KG1 (cell line): Measurements from ENCODE around the gene SLC25A33.
"Not testable (repeated sequence)": the region's sequence is repeated elsewhere in the genome, so short reads cannot be mapped to it uniquely, and the experiment has no call there.

ENCODE experiments used
- DNase-seq: peaks from one replicate; lab custom pipeline; 2025; lab: John Stamatoyannopoulos, UW

The SLC25A33 gene

DNA sequence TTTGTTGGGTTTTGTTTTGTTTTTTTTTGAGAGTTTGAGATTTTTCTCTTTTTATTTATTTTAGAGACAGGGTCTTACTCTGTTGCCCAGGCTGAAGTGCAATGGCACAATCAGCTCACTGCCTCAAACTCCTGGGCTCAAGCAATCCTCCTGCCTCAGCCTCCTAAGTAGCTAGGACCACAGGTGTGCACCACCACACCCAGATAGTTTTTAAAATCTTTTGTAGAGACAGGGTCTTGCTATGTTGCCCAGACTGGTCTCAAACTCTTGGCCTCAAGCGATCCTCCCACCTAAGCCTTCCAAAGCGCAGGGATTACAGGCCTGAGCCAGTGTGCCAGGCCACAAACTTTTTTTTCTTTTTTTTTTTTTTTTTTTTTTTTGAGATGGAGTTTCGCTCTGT lies 85.8 kb downstream of the SLC25A33 start:
- DNase-seq = not testable (repeated sequence)

DNA sequence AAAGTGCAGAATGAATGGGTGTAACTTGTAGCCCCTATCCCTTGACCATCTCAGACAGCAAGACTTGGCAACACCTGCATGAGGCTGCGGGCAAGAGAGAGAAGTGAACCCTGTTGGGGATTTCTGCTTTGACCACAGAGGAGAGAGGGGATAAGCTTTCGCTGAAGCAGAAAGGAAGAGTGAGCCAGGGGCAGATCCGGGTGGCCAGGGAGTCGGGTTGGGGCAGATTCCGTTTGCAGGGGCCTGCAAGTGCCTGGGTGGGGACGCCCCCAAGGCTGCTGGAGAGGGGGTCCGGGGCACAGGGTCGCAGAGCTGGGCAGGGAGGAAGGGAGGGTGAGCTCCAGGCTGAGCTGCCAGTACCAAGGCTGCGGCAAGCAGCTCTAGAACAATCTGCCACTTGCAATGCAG lies 86.9 kb downstream of the SLC25A33 start:
- DNase-seq = peak; percentile 26

DNA sequence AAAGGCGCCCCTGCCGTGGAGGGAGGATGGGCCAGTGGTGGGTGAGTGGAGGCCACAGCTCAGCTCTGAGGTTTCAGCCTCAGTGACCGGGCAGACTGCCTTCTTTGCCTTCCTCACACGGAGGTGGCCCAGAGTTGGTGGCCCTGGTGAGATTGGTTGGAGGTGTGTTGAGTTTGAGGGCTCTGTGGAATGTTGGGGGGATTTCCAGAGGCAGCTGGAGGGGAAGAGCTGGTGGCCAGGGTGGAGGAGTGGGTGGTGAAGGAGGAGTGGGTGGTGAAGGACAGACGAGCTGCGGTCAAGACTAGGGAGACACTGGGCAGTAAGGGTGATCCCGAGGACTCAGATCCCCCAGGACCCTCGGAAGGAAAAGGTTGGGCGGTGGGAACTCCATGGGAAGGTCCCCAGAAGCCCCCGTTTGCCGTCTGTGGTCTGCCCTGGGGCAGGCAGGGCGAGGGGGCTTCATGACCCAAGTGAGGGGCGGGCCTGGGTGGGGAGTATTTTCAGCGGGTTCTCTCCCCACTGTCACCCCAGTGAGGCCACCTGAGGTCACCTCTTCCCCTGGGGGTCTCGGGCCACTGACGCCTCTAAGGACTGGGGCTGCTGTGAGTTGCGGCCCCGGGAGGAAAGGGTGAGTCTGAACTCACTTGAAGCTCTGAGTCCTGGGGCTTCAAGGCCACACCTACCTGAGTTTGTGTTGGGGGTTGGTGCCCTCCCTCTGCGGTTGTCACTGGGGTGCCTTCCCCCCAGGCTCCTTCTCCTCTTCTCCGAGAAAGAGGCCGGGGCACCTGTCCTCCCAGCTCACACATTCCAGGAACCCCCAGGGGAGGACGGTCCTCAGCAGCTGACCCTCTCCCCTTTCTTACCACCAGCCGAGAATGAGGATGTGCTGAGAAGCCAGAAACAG lies 89.5 kb downstream of the SLC25A33 start:
- no peak for DNase-seq

GRCh38 chr1:9629445-9630201 lies 90.4 kb downstream of the SLC25A33 start:
- peak; percentile 74 for DNase-seq

DNA sequence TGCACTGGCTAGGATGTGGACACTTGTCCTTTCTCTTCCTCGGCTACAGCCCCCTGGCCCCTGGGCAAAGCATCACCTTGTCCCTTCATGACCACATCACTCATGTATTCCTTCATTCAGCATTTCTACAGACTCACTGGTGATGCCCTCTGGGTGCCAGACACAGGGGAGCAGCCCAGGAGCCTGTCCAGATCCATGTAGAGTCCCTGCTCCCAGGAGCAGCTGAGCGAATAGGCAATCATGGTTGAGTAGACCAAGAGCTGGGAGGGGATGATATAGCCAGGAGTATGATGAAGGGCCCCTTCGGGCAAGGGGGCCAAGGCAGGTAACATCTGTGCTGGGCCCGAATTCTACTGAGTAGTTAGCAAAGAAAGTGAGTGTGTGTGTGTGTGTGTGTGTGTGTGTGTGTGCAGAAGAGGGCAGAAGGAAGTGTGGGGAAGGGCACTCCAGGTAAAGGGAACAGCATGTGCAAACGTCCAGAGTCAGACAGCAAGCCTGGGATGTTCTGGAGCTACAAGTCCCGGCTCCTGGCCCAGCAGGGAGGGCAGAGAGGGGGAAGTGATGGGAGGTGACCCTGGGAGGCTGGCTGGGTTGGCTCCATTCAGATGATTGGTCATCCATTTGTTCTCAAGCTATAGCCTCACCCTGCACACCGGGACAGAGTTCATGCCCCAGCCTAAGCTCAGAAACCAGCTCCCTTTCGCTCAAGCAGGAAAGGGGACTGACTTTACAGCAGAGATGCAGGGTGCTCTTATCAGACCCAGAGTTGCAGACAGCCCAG lies 91.3 kb downstream of the SLC25A33 start:
- DNase-seq = no peak

GRCh38 chr1:9631613-9632012 lies 92.3 kb downstream of the SLC25A33 start:
- no peak for DNase-seq

DNA sequence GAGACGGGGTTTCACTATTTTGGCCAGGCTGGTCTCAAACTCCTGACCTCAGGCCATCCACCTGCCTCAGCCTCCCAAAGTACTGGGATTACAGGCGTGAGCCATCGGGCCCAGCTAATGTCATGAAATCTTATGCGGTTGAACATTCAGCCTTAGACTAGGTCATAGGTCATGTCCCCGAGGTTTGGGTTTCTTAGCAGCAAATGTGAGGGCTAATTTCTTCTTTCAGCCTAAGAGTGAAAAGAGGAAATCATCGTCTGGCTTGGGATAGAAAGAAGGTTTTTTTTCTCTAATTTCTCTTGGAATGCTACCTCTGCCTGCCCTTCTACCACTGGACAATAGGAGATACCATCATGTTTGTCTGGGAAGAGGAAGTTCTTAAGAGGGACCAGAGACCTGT lies 94.2 kb downstream of the SLC25A33 start:
- no peak for DNase-seq

- DNase-seq = no peak
These were observed 95.3 kb downstream of the SLC25A33 start for GRCh38 chr1:9634582-9634981.
